ENCODE results near the gene GPATCH8.
A peak's percentile ranks its signal among the peaks of the same experiment; 100 is the strongest.
"Not testable (repeated sequence)": the region's sequence is repeated elsewhere in the genome, so short reads cannot be mapped to it uniquely, and the experiment has no call there.

Gene GPATCH8

DNA sequence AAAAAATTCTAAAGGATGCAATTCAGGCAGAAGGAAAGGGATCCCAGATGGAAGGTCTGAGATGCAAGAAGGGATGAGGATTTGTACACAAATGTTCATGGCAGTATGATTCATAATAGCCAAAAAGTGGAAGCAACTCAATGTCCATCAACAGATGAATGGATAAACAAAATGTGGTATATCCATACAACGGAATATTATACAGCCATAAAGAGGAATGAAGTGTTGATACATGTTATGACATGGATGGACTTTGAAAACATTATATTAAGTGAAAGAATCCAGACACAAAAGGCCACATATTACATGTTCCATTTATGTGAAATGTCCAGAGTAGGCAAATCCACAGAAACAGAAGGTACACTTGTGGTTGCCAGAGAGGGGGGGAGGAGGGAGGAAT, 23.9 kb upstream of the GPATCH8 start:
- DNase-seq = no peak

DNA sequence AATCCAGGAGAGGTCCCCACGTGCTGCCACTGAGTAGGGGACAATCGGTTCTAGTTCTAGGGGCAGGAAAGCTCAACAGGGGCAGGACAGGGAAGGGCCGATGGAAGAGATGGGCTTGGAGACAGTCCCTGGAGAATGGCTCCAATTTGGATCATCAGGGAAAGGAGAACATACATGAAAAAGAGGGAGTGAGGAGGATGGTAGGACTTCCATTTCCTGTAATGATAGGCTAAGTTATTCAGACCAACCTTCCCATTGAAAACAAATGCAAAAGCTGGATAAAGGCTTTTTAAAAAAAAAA, 20.4 kb upstream of the GPATCH8 start:
- no peak for DNase-seq

DNA sequence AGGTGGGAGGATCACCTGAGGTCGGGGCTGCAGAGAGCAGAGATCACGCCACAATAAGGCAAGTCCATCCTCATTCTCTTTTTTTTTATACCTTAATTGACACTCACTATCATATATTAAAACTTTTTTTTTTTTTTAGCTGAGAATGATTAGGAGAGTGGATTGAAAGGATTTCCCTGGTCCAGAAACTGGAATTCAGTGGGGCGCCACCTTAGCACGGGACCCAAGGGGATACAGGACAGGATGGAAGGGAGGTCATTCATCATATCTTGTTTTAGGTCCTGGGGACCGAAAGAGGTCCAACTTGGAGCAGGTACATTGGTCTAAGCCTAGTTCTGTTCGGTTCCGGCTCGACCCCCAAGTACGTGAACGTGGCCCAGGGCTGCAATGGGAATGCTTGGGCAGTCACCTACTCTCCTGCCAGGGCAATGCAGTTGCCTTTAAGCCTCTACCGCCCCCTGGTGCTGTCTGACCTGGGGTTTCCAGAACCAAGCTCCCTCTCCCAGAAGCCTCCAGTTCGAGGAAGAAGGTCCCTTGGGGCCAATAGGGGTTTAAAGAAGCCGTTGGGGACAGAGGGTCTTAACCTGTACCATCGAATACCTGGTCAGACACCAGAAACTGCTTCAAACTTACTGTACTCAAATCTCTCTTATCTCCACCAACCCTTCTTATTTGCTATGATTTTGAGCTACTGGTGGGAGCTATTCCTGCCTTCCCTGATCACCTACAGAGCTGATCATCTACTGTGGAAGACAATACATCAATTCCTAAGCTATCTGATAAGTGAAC, 19.9 kb upstream of the GPATCH8 start:
- DNase-seq = no peak

DNA sequence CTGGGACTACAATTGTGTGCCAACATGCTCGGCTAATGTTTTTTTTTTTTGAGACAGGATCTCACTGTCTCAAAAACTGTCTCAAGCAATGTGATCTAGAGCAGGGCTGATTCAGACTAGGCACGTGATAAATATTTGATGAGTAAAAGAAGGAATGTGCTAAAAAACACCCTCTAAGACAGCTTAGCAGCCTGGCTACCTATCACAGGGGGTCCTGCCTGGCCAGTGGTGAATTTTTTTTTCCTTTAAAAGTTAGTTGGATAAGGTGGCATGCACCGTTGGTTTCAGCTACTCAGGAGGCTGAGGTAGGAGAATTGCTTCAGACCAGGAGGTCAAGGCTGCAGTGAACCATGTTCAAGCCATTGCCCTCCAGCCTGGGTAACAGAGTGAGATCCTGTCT, 14.8 kb upstream of the GPATCH8 start:
- no peak for DNase-seq

DNA sequence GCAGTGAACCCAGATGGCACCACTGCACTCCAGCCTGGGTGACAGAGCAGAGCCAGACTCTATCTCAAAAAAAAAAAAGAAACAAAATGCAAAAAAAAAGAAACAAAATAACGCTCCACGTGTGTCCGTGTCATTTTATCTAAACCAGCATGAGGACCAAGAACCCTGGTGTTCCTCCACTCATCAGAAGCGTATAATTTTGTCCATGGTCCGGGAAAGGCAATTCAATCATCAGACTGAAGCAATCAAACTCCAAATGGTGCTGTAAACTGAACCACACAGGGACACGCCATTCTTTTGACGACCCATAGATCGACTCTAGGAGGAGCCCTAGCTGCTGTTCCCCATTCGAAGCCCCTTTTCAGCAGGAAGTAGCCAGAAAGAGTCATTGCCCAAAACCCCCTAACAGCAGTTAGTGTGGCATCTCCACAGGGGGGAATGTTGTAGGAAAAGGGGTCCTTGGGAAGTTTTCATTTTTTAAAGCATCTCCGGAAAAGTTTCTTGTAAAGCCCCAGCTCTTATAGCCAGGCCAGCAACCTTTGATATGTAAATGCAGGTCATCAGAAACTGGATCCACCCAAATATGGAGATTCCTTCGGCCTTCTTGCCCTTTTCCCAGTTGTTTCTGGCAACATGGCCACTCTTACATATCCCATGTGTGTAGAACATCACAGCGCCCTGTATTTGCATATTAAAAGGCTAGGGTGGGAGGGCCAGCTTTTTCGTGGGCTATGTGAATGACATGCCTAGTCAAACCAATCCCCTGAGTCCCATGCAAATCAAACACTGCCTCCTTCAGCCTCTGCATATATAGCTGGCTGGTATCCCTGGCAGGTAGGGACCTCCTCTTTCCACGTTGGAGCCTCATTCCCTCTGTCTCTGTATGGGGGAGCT, 8.3 kb upstream of the GPATCH8 start:
- DNase-seq = peak; percentile 85

DNA sequence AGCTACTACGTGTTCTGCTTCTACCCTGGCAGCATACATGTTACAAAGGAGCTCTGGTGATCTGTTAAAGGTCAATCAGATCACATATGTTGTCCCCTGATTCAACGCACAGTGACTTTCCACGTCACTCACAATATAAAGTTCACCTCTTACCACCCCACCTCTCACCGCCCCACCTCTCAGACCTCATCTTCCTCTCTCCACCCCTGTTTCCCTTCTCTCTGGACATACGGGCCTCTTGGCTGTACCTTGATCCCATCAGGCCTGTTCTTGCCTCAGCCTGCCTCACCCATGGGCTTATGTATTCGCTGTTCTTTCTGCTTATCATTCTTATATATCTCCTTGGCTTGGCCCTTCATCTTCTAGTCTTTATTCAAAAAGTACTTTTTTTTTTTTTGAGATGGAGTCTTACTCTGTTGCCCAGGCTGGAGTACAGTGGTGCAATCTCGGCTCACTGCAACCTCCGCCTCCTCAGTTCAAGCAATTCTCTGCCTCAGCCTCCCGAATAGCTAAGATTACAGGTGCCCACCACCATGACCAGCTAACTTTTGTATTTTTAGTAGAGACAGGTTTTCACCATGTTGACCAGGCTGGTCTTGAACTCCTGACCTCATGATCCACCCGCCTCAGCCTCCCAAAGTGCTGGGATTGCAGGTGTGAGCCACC, 3.9 kb upstream of the GPATCH8 start:
- DNase-seq = not testable (repeated sequence)

DNA sequence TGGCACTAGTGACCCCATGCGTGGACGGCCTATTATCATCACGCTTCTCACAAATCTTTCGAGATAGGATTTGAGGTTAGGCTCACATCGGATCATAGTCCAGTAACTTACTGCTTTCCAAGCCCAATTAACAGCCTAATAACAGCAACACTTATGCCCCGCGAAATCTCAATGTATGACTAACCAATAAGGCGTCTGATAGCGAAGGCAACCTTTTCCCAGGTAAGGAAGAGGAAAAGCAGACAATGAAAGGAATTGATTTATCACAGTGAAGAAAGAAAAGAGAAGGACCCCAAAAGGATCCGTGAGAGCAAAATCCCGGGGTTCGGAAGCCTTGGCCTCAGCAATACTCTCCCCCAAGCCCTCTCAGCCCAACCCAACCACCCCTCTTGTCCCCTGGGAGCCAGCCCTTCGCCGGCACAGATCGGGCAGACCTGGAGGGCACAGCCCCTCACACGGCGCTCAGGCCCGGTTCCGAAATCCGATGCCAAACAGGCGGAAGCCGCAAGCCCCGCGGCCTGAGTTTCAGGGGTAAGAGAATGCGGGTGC, 534 bp downstream of the GPATCH8 start:
- no peak for DNase-seq

DNA sequence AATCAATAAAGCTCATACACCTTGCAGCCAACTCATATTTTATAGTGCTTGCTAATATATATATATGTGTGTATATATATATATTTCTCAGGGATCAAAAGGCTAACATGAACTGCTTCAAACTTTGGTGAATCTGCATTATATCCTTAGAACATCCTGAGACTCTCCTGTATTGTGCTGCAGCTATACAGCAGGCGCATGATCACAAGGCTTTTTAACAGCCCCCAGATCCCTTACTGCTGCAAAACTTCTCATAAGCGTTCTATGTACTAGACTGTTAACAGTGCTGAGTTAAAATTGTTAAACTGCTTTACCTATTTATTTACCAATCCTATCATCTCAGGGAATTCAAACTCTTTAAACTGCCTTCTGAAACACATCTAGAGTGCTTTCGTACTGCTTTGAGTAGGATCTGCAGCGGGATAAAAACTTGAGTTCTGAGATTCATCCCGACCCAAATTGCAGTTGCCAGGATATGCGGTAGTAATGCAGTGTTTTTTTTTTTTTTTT, 1.3 kb downstream of the GPATCH8 start:
- DNase-seq = no peak

DNA sequence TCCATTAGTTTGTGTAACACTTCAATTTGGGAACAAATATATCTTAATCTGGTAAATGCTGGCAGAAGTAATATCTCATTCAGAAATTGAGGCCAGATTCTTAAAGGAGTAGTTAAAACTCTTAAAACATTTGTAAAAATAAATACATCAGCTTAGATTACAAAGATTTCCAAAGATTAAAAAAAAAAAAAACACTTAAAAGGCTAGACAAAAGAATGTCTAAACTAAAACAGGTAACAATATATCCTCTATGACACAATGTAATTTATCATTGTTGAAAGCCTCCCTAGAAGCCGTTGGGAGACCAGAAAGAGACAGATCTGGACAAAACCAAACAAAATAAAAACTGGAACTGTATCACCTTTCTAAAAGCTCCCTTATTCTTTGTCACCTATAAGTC, 3.5 kb downstream of the GPATCH8 start:
- DNase-seq = no peak

DNA sequence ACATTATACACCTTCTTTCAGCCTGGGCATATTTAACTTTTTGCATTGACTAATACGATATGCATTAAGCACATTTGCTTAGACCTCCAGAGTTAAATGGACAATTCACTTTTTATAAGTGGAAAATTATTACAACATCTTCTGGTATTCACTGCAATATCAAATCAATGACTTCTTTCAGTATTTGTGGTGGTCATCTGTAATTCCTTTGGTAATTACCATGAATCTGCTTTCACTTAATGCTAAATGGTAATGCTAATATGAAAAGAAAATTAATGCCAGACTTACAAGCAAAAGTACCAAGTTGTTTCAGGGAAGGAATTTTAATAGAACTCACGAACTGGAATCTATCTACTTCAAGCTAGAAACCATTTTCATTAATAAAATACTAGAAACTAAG, 6.4 kb downstream of the GPATCH8 start:
- DNase-seq = no peak

DNA sequence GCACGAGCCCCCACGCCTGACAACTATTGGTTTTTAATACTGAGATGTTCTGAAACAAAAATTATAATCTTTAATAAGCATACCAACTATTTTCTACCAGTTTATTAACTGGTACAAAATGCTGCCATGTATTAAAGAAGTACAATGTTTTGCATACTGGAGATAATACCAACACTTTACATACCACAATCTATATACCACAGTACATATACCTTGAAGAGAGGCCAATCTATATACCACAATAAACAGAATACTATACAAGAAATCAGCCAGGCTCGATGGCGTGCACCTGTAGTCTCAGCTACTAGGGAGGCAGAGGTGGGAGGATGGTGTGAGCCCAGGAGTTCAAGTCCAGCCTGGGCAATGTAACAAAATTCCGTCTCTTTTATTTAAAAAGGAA, 9.9 kb downstream of the GPATCH8 start:
- no peak for DNase-seq

DNA sequence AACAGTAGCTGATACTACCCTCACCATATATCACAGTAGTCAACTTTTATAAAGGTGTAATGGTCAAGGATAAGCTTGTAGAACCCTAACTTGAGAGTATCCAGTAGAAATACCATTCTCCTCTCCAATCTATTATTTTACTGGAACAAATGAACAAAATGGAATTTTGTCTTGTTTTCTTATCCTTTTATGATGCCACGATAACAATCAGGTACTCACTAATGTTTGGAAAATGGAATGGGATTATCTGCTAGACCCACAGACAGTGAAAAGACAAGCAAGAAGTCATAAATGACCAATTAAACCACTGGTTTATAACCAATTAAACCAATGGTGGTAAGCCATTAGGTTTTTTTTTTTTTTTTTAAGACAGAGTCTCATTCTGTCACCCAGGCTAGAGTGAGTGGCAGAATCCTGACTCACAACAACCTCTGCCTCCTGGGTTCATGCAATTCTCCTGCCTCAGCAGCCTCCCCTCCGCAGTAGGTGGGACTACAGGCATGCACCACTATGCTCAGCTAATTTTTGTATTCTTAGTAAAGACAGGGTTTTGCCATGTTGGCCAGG, 10.4 kb downstream of the GPATCH8 start:
- no peak for DNase-seq

DNA sequence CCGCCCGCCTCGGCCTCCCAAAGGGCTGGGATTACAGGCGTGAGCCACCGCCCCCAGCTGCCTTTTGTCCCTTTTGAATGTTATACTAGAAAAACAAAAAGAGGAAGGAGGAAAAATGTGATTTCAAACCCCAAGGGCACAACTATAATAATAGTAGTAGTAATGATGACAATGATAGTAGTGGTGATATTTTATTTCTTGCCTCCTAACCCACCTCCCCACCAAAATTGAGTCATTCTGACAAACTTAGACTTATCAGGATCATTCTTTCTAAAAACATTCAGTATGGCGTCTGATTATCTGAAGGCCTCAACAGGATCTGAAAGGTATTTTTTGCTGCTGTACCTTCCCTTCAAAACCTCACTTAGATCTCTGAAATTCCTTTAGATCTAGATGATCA, 13.6 kb downstream of the GPATCH8 start:
- no peak for DNase-seq

DNA sequence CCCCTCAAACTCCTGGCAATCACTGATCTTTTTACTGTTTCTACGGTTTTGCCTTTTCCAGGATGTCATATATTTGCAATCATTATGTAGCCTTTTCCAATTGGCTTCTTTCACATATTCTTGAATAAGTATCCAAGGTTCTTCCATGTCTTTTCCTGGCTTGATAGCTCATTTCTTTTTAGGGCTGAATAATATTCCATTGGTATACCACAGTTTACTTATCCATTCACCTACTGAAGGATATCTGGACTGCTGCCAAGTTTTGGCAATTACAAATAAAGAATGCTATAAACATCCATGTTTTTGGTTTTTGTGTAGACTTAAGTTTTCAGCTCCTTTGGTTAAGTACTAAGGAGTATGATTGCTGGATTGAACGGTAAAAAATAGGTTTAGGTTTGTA, 16.0 kb downstream of the GPATCH8 start:
- no peak for DNase-seq

DNA sequence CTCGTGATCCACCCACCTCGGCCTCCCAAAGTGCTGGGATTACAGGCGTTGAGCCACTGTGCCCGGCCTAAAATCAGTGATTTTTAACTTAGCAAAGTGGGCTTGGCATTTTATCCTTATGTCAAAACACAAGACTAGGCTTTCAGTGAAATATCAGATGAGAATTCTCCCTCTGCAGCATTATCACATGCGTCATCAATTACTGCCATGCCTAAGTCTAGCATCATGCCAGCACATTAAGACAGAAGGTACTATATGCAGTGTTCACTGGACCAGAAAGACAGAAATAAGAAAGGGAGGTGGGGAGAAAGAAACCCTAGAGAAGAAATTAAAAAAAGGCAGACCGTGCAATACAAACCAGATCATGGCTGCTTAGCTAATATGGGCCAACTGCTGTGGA, 29.8 kb downstream of the GPATCH8 start:
- no peak for DNase-seq

DNA sequence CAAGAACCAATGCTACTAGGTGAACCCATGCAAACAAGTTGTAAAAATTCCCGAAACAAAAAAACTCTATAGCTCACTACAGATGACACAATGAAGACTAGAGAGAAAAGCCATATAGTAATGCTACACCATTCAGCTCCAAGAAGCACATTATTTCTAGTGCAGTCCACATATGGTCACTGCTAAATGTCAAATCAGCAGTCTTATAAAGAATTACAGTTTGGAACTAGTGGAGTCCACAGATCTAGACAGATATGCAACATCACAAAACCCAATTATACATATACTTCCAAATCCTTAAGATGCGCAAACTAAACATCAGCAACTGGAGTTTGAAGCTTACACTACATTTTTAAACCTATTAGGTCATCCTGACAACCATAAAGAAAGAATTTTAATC, 33.5 kb downstream of the GPATCH8 start:
- DNase-seq = no peak

DNA sequence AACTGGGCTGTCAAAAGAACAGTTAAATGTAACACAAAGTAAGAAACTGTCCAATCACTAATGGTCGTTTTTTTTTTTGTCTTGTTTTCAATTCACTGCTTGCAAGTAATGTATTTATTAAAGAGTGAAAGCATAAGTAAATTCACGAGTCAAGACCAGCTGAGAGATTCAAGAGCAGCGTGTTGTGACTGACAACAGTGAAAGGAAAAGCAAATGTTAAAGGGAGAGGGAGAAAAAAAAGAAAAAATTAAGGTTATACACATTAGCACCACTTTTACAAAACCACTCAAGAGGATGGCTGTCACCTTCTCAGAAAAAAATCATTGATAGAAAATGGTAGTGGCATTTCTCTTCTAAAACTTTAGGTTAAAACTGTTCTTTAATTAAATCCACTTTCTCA, 36.1 kb downstream of the GPATCH8 start:
- no peak for DNase-seq

DNA sequence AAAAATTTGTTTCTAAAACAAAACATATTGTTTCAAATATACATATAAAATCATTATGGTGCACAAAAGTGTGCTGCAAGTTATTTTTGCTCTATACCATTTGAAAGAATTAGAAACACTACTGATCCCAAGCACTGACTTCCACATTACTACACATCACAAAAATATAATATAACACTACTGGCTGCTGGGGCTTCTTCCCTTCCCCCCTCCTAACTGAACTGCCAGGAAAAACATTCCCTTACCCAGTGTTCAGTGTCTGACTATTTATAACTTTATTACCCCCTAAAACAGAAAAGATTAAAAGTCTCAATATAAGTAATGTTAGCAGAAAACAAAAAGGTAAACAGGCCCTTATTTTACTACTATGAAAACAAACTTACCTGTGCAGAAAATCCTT, 36.9 kb downstream of the GPATCH8 start:
- DNase-seq = no peak

DNA sequence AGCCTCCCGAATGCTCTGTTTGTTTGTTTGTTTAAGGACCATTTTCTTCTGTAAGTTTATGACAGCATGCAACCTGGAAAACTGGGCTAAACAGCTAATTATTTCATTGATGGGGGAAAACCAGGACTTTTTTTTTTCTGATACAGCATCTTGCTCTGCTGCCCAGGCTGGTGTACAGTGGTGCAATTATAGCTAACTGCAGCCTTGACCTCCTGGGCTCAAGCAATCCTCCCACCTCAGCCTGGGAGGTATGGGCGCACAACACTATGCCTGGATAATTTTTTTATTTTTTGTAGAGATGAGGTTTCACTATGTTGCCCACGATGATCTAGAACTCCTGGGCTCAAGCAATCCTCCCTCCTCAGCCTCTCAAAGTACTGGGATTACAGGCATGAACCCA, 37.3 kb downstream of the GPATCH8 start:
- DNase-seq = no peak

DNA sequence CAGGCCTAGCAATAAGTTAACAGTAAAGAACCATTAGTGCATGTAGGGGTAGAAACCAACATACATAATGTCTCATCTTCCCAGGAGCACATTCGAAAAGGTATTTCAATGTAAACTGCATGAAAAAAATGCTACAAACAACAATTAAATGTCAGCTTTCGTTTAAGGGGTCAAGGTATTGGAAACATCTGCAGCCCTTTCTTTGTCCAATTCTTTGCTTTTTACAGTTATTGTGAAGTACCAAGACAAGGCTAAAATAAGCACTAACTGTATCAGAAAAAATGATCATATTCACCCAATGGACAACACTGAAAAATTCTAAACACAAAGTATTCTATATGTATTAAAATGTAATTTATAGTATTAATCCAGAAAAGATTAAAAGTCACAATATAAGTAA, 37.9 kb downstream of the GPATCH8 start:
- DNase-seq = no peak

DNA sequence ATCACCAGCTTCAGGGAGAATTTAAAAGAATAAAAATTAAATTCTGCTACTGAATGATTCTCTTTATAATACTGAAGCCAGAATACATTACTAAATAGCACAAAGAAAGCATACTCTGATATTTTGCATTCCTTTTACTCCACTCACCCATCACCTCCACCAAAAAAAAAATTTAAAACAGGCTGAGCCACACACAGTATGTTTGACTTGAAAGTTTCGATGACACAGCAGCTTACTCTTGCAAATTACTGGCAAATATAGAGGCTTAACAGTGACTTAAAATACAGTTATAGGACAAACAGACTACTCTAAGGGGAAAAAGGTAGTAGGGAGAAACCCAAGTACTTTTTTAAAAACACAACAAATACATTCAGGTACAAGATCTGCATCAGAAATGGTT, 39.2 kb downstream of the GPATCH8 start:
- no peak for DNase-seq

DNA sequence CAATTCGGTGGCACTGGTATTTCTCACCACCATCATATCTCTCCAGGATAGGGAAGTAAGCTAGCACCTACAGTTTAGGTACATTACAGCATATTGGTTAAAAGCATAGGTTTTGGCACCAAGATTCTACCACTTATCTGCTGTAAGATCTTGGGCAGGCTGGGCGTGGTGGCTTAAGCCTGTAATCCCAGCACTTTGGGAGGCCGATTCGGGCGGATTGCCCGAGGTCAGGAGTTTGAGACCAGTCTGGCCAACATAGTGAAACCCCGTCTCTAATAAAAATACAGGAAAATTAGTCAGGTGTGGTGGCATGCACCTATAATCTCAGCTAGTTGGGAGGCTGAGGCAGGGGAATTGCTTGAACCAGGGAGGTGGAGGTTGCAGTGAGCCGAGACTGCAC, 51.4 kb downstream of the GPATCH8 start:
- DNase-seq = no peak

DNA sequence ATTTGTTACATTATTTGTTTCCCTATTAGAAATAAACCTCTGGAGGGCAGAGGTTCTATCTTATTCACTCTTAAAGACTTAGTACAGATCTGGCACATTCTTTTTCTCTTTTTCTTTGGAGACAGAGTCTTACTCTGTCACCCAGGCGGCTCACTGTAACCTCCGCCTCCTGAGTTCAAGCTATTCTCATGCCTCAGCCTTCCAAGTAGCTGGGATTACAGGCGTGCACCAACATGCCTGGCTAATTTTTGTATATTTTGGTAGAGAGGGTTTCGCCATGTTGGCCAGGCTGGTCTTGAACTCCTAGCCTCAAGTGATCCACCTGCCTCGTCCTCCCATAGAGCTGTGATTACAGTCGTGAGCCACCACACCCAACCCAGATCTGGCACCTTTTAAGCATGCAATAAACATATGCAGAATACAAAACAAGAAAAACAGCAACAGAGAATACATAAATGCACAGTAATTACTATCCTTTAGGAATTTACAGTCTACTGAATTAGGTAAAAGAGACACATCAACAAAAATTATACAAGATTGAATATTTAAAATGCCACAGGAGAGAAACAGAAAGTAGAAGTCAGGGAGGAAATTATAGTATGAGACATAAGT, 52.1 kb downstream of the GPATCH8 start:
- no peak for DNase-seq

Measured in NCI-H2227 treated with DMSO at 0.1 percent for 48 hours (cell line).